Endometrium (tissue), 2 donors: Measurements from ENCODE around the gene ALDOB.
A peak's percentile ranks its signal among the peaks of the same experiment; 100 is the strongest.

Experiments
- FAIRE-seq: peaks from 2 replicates; lab custom pipeline; 2012; peaks lifted over from hg19 to GRCh38; lab: Jason Lieb, UNC
- donor health status: control.
- donor health status: control.

ALDOB gene

DNA sequence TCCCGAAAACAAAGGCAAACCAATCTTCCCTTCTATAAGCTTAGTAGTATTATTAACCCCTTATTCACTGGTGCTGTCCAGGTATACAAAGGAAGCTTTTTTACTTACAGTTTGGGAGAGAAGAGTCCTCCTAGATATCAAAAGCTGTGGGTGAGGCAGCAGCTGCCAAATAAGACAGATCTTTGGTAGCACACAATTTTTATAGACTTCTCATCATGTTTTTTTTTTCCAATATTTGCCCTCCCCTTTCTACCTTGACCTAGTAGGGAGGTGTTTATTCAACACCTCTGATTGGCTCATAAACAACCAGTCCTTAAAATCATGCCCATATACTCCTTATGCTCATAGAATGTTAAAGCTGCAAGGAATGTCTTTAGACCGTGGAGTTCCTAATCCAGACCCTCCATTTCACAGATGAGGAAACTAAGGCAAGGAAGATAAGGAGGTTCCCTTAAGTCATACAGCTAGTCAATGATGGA, at the start of gene ALDOB:
Gene ALDOB (minus strand): TSS at position 174 of the 479 bp plus-strand sequence. CDS start 4,887 bp downstream, outside the sequence.
- no peak for FAIRE-seq

- no peak for FAIRE-seq
Observed at GRCh38 chr9:101484046-101484445, 48.5 kb upstream of the ALDOB start.

GRCh38 chr9:101481261-101481660, 45.7 kb upstream of the ALDOB start:
- FAIRE-seq: no peak

DNA sequence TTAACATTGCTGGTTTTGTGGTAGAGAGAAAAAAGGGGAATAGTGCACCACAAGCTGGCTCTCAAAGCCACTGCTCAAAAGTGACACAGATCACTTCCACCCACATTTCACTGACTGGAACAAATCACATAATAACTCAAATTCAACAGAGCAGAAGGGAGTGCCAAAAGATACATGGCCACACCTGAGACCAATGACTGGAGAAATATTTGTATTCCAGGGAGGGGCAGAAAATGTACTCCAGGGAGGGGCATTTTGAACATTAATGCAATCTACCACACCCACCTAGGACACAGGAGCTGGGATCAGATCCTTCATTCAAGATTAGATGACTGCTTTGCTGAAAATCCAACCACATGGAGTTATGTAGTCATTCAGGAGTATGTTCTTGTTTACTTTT, 44.8 kb upstream of the ALDOB start:
- no peak for FAIRE-seq

DNA sequence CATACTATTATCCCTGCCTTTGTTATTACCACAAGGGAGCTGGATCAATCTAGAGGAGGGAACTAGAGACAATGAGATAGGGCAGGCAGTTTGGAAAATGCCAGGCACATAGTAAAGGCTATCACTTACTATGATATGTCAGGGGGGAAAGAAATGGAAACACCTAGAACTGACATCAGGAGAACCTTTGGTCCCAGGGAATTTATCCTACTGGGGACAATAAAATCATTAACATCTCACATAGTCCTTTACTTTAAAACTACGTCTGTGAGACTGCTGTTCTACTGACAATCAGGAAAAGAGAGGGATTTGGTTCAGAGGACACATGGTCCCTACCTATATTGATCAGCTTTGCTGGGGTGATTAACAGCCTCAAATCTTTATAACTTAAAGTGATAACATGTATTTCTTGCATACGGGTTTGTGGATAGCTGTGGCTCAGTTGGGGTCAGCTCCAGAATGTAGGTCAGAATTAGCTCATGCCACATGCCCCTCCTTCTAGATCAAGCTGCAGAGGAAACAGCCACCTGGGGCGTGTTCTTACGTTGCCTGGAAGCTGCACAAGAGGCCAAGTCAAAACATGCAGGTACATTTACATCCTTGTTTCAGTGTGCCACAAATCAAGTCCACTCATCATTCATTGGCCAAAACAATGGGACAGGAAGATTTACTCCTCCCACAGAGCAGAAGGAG, 43.9 kb upstream of the ALDOB start:
- no peak for FAIRE-seq

- no peak for FAIRE-seq
Observed at GRCh38 chr9:101478906-101479305, 43.3 kb upstream of the ALDOB start.

GRCh38 chr9:101478444-101478843, 42.9 kb upstream of the ALDOB start:
- FAIRE-seq: no peak

DNA sequence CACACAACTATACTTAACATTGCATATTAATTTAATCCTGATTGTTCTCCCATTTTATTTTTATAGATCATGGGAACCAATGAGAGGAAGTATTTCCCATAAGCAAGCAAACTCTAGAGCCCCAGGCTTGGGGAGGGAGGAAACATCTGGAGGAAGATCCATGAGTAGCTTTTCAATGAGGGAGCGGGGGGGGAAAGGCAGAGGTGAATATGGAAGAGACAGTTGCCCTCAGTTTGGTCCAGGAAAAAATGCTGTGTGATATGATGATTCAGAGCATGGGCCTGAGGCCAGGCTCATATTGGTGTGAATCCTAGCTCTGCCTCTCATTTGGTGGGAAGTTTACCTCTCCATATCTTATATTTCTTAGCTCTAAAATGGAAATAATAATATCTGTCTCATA, 42.2 kb upstream of the ALDOB start:
- FAIRE-seq: no peak

DNA sequence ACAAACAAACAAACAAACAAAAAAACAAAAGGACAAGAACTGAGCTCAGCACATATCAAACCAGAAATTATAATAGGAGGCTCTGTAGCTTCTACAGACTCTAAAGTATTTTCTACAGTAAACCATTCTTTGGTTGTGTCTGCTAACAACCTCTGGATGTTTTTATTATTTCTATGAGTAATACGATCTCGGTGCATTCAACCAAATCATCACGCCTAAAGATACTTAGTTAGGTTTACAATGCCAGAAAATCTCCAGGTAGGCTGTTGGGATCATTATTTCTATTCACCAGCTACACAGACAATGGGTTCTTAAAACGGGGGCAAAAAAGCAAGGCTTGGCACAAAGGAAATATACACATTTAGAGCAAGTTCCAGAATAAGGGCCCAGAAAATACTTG, 41.6 kb upstream of the ALDOB start:
- no peak for FAIRE-seq

GRCh38 chr9:101476576-101477208, 41.1 kb upstream of the ALDOB start:
- FAIRE-seq: no peak

- FAIRE-seq: no peak
Observed at GRCh38 chr9:101472891-101473290, 37.3 kb upstream of the ALDOB start.

DNA sequence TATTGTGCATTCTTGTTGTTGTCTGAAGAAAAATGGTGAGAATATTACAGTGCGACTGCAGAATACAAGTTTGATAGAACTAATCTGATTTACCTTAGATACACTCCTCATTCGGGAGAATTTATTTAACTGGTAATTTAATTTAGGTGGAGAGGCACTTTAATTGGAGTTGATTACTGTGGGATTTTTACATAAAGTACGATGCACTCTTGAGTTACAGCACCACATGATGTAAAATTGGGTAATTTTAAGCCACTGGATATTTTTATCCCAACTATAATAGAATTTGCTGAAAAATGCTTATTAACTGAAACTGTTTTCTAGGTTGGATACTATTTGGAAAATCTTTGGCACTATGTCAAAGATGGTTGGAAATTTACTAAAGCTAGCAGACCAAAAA, 35.4 kb upstream of the ALDOB start:
- no peak for FAIRE-seq

GRCh38 chr9:101470021-101470420, 34.4 kb upstream of the ALDOB start:
- no peak for FAIRE-seq

GRCh38 chr9:101469026-101469425, 33.5 kb upstream of the ALDOB start:
- FAIRE-seq: no peak

DNA sequence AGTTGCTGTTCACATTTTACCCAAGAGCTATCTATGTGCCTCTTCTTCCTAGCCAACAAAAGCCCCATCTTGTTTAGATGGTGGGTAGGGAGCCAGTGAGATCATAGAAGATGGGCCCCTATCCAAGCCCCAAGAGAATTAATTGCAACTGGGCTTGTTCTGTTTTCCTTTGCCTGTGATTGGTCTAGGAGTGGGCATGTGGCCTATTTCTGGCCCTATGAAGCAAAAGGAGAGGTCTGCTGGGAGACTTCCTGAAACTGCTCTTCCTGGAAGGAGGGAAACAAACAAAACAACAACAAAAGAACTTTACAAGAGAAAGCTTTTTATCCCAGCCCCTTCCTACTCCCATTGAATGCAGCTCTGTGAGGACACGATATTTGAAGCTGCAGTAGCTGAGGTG, 32.5 kb upstream of the ALDOB start:
- no peak for FAIRE-seq

DNA sequence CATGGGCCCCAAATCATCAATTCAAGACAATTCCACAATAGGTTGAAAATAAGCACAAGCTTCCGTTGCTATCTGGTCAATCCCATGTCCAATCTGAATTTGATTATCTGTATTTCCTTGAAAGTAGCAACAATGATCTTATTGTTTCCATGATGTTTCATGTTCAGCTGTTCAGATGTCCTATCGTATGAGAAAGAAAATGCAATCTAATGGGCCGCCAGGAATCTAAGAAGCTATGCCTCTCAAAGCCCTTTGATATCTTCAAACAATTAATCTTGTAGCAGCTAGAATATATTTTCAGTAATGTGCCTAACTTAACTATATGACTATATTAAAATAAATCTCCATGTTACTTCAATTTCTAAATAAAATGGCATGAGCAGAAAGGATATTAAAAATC, 32.1 kb upstream of the ALDOB start:
- FAIRE-seq: no peak

DNA sequence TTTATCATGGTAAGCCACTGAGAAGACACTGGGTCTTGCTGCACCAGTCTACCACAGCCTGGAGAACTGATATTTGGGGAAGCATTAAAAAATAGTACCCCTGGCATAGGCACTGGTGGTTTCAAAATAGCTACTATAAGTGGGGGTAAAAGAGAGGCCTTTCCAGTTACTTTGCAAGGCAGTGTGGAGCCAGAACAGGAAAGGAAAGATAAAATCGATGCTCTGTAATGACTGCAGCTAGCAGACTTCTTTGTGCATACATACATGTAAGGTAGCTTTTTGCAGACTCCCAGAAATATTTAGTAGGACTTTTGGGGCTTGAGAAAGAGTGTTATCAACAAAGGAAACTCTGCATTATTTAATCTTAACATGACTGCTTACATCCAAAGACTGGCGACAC, 31.3 kb upstream of the ALDOB start:
- FAIRE-seq: no peak

DNA sequence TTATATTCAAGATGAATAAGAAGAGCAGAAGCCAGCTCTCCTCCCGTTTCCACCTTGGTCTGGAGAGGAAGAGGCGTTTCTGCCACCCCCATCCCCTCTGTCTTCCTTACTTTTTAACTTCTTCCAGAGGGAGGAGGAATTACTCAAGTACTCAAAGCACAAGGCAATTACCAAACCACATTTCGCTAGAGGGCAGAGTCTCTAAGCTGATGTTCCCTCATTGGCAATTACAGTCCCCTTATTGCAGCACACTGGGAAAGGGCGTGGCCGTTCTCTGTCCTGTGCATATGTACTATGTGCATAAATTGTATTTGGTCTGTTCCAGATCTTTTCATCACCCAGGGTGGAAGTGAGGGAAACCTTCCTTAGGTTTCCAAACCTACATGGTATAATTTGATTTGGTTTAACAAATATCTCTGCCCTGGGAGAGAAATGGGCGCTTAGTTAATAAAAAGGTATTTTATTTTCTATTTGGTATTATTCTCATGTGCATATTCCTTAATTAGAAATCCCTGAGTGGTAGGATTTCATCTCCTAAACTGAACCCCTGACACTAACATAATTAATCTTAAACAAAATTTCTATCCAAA, 29.8 kb upstream of the ALDOB start:
- FAIRE-seq: no peak

GRCh38 chr9:101463397-101463796, 27.8 kb upstream of the ALDOB start:
- no peak for FAIRE-seq

GRCh38 chr9:101462558-101462957, 27.0 kb upstream of the ALDOB start:
- FAIRE-seq: no peak

GRCh38 chr9:101460965-101461364, 25.4 kb upstream of the ALDOB start:
- no peak for FAIRE-seq

DNA sequence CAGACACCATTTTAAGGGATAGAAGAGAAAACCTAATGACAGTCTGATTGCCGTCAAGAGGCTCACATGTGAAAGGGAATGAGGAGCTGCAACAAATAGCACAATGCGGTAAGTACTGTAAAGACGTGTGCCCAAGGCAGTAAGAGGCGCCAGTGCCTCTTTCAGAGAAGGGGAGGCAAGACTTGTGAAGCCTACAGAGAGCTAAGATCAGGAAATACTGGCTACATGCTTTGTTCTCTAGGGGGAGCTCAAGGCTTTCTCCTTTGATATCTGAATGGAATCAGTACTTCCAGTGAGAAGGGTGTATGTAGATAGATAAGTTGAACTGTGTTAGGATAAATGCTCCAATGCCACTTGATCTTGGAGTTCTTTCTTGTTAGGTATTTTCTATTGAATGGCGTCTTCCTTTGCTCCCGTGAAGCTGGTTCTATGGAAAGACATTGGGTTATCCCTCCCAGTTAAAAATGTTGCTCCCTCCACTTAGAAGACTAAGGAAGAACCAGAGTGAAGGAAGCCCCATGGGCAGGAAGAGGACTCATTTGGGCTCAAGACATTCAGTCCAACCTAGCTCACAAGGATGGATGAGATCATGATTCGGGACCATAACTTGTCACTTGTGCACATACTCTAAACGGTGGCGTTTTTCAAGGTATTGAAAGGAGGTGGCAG, 23.5 kb upstream of the ALDOB start:
- peak; percentile 61 for FAIRE-seq

DNA sequence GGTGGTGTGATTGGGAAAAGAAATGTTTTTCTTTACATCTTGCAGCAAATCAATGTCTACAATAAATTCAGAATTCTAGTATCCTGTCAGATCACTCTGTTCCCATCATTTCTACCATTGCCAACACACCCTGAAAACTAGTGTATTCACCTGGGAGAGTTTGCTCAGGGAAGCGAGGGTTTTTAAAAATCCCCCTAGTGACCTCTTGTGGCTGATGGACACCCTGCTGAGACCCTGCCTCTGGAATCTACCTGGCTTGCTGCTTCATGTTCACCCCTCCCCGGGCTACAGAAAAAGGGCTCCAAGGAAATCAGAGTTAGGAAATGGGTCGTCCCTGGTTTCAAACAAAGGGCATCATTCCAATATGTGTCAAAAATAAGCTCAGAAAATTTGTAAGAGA, 21.4 kb upstream of the ALDOB start:
- no peak for FAIRE-seq
